MM.1S (cell line): ENCODE data around the gene CLEC18A.
"Not testable (repeated sequence)": the region's sequence is repeated elsewhere in the genome, so short reads cannot be mapped to it uniquely, and the experiment has no call there.

Experiments
- DNase-seq: peaks from one replicate; pipeline ENCODE4 v3.0.0-alpha.2; 2015
- H2AFZ ChIP-seq: fragments of 300-600 bp; sonication (generic); 2 replicates; pipeline ENCODE4 v1.6.0; 2016; ENCODE audit warnings: antibody characterized with exemption, low read length
- H3F3A ChIP-seq: fragments of 300-600 bp; sonication (generic); 2 replicates; pipeline ENCODE4 v1.6.1; 2016; ENCODE audit warnings: mild to moderate bottlenecking, antibody characterized with exemption, low read length, moderate library complexity, mixed read lengths; ENCODE audit not compliant: insufficient read depth
- H3K27ac ChIP-seq: fragments of 300-600 bp; sonication (generic); 2 replicates; pipeline ENCODE4 v1.5.1; 2016; ENCODE audit warnings: mild to moderate bottlenecking, low read length
- H3K27me3 ChIP-seq: fragments of 300-600 bp; sonication (generic); replicated peaks from 2 replicates; pipeline ENCODE4 v1.6.0; 2016; ENCODE audit warnings: low read length; ENCODE audit not compliant: insufficient read depth
- H3K36me3 ChIP-seq: fragments of 300-600 bp; sonication (generic); replicated peaks from 2 replicates; pipeline ENCODE4 v1.6.1; 2016; ENCODE audit warnings: mild to moderate bottlenecking, low read length, mixed read lengths; ENCODE audit not compliant: insufficient read depth
- H3K4me1 ChIP-seq: fragments of 300-600 bp; sonication (generic); 2 replicates; pipeline ENCODE4 v1.6.1; 2016; ENCODE audit warnings: low read length, mixed read lengths
- H3K4me2 ChIP-seq: fragments of 300-600 bp; sonication (generic); 2 replicates; pipeline ENCODE4 v1.6.0; 2016; ENCODE audit warnings: low read depth, low read length
- H3K4me3 ChIP-seq: fragments of 300-600 bp; sonication (generic); 2 replicates; pipeline ENCODE4 v1.5.1; 2016; ENCODE audit warnings: low read length, mixed read lengths
- H3K79me2 ChIP-seq: fragments of 300-600 bp; sonication (generic); 2 replicates; pipeline ENCODE4 v1.6.1; 2016; ENCODE audit warnings: mixed run types, low read length, mixed read lengths
- H3K9ac ChIP-seq: fragments of 300-600 bp; sonication (generic); 2 replicates; pipeline ENCODE4 v1.6.1; 2016; ENCODE audit warnings: low read length, mixed read lengths
- H3K9me2 ChIP-seq: fragments of 300-600 bp; sonication (generic); replicated peaks from 2 replicates; pipeline ENCODE4 v1.6.1; 2016; ENCODE audit warnings: mild to moderate bottlenecking, low read length, mixed read lengths; ENCODE audit not compliant: insufficient read depth
- H3K9me3 ChIP-seq: fragments of 300-600 bp; sonication (generic); replicated peaks from 2 replicates; pipeline ENCODE4 v1.6.1; 2016; ENCODE audit warnings: mild to moderate bottlenecking, low read length, mixed read lengths; ENCODE audit not compliant: insufficient read depth
- H4K20me1 ChIP-seq: fragments of 300-600 bp; sonication (generic); 2 replicates; pipeline ENCODE4 v1.6.1; 2016; ENCODE audit warnings: mild to moderate bottlenecking, low read length, moderate library complexity, mixed read lengths; ENCODE audit not compliant: insufficient read depth

CLEC18A gene

GRCh38 chr16:69963312-69963711, 12.2 kb downstream of the CLEC18A start:
- H3K79me2 ChIP-seq, H3K36me3 ChIP-seq, DNase-seq, H3K9me3 ChIP-seq, H3K4me3 ChIP-seq, H3K4me2 ChIP-seq, H4K20me1 ChIP-seq, H3K4me1 ChIP-seq, H3K9ac ChIP-seq, H3K27ac ChIP-seq, H3F3A ChIP-seq, H3K27me3 ChIP-seq, H3K9me2 ChIP-seq, H2AFZ ChIP-seq: not testable (repeated sequence)

GRCh38 chr16:69964960-69965660, 14.0 kb downstream of the CLEC18A start:
- not testable (repeated sequence) for H3K27me3 ChIP-seq, H3K9ac ChIP-seq, H3K9me2 ChIP-seq, H2AFZ ChIP-seq, H3K4me3 ChIP-seq, H3K4me2 ChIP-seq, H3K9me3 ChIP-seq, H4K20me1 ChIP-seq, H3K36me3 ChIP-seq, H3K4me1 ChIP-seq, DNase-seq, H3K79me2 ChIP-seq, H3F3A ChIP-seq, H3K27ac ChIP-seq

- H3K4me2 ChIP-seq, H4K20me1 ChIP-seq, H3K9ac ChIP-seq: not testable (repeated sequence)
These were observed 14.5 kb downstream of the CLEC18A start for GRCh38 chr16:69965661-69966054.

GRCh38 chr16:69967688-69968087, 16.6 kb downstream of the CLEC18A start:
- not testable (repeated sequence) for H3K4me2 ChIP-seq, H3K9me3 ChIP-seq, DNase-seq, H4K20me1 ChIP-seq, H2AFZ ChIP-seq, H3K27me3 ChIP-seq, H3K36me3 ChIP-seq, H3K27ac ChIP-seq, H3K4me3 ChIP-seq, H3K9me2 ChIP-seq, H3K9ac ChIP-seq, H3K4me1 ChIP-seq, H3K79me2 ChIP-seq, H3F3A ChIP-seq

More at GRCh38 chr16:69965661-69966054, 14.5 kb downstream of the CLEC18A start:
- not testable (repeated sequence) for H3K79me2 ChIP-seq, H3K36me3 ChIP-seq, H3K4me3 ChIP-seq, H2AFZ ChIP-seq, H3K4me1 ChIP-seq, H3K9me3 ChIP-seq, H3F3A ChIP-seq, H3K27ac ChIP-seq, DNase-seq, H3K27me3 ChIP-seq, H3K9me2 ChIP-seq

GRCh38 chr16:69968125-69968524, 17.0 kb downstream of the CLEC18A start:
- not testable (repeated sequence) for H3K4me2 ChIP-seq, H3K9ac ChIP-seq, DNase-seq, H3K36me3 ChIP-seq, H3K4me1 ChIP-seq, H3F3A ChIP-seq, H3K79me2 ChIP-seq, H3K4me3 ChIP-seq, H2AFZ ChIP-seq, H3K9me3 ChIP-seq, H3K9me2 ChIP-seq, H3K27ac ChIP-seq, H3K27me3 ChIP-seq, H4K20me1 ChIP-seq

GRCh38 chr16:69969657-69970056, 18.5 kb downstream of the CLEC18A start:
- H3K4me3 ChIP-seq, H3K9me3 ChIP-seq, H3K79me2 ChIP-seq, H4K20me1 ChIP-seq, H3K36me3 ChIP-seq, DNase-seq, H3K9ac ChIP-seq, H2AFZ ChIP-seq, H3K27me3 ChIP-seq, H3K27ac ChIP-seq, H3F3A ChIP-seq, H3K4me2 ChIP-seq, H3K4me1 ChIP-seq, H3K9me2 ChIP-seq: not testable (repeated sequence)

- DNase-seq, H3K27ac ChIP-seq, H4K20me1 ChIP-seq, H3K4me3 ChIP-seq, H3K27me3 ChIP-seq, H3K9me3 ChIP-seq, H3K36me3 ChIP-seq, H3K79me2 ChIP-seq, H3K9me2 ChIP-seq, H3K9ac ChIP-seq, H3K4me2 ChIP-seq, H3K4me1 ChIP-seq, H3F3A ChIP-seq, H2AFZ ChIP-seq: not testable (repeated sequence)
These were observed 21.0 kb downstream of the CLEC18A start for GRCh38 chr16:69972120-69972519.

GRCh38 chr16:69972935-69973334, 21.8 kb downstream of the CLEC18A start:
- not testable (repeated sequence) for H3K9me3 ChIP-seq, H3K9ac ChIP-seq, H3K4me3 ChIP-seq, H3K36me3 ChIP-seq, H3K4me1 ChIP-seq, H3K27ac ChIP-seq, H3K27me3 ChIP-seq, H3K4me2 ChIP-seq, H2AFZ ChIP-seq, H3K9me2 ChIP-seq, H3K79me2 ChIP-seq, H3F3A ChIP-seq, DNase-seq, H4K20me1 ChIP-seq
